Cortex of kidney (tissue), 1 donor: Measurements from ENCODE around the gene HNRNPR.

ENCODE experiments used
- DNase-seq: peaks from one replicate; lab custom pipeline; 2025; lab: John Stamatoyannopoulos, UW

Gene HNRNPR

DNA sequence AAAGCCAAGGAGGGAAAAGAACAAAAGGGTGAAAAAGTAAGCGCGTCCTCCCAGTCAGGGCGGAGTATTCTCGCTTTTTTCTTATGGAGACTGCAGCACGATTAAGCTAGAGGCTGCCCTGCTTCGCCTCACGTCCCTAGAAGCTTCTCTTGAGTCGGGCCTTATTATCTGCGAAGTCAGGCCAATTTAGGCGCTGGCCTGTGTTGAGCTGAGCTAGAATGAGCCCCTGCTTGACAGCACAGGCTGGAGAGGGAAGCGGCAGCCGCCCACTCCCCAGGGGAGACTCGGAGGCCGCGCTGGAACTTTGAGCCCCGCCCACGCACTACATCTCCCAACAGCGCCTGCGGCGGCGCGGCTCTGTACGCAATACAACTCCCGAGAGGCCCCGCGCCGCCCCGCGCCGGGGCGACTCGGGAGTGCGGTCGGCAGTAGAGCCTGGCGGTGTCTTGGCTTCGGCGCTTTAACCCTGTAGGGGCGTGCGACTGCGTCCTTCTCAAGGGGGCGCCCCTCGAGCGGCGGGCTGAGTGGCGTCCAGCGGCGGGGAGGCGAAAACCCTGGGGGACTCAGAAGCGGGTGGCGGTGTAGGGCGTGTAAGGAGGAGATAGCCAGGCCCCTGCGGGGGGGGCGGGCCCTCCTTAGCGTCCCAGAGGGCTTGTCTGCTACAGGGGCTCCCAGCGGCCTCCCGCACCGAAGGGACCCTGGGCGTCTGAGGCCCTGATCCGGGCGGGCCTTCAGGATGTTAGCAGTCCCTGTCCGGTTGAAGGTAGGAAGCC is 24.7 kb upstream of the HNRNPR start:
- DNase-seq: peak; percentile 22

DNA sequence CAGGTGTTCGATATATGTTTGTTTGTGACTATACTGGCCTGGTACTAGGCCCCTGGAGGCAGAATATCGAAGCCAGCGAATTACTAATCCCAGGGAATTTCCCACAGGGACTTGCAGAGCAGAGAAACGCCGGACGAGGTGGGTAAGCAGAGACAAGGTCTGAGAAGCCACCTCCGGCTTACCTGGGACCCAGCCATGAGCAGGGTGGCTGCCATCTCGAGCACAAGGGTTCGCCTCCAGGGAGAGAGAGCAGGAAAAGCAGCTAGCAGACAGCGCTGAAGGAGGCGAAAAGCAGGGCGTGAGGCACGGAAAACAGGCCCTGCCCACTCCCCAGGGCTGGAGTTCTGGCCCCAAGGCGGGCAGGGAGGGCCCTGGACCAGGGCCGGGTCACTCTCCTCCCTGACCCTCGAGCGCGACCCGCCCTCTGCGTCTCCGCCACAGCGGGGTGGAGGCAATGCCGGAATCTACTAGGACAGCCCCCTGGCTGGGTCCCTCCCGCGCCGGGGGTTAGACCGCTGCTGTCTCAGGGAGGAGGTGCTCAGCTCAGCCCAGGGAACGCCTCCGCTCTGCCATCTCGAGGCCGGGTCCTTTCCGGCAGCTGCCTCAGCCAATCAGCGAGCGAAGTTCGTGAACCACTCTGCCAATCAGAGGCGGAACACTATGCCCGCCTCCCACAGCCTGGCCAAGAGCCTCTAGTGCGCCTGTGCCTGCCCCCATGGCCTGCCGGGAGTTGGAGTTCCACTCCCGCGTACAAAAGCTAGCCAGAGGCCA is 23.9 kb upstream of the HNRNPR start:
- peak; percentile 95 for DNase-seq

DNA sequence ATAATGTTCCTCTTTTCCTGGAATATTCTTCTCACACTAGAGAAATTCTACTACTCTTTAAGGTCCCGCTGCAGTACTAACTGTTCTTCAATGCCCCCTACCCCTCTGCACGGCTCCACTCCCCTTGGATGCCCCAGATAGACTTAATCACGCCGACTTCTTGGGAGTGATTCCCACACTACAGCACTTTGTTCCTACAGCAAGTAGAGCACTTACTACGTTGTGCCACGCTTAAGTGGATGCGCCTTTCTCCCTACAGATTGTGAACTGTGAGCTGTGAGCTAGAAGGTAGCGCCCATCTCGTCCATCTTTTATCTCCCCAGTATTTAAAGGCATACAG is 23.3 kb upstream of the HNRNPR start:
- DNase-seq: no peak

DNA sequence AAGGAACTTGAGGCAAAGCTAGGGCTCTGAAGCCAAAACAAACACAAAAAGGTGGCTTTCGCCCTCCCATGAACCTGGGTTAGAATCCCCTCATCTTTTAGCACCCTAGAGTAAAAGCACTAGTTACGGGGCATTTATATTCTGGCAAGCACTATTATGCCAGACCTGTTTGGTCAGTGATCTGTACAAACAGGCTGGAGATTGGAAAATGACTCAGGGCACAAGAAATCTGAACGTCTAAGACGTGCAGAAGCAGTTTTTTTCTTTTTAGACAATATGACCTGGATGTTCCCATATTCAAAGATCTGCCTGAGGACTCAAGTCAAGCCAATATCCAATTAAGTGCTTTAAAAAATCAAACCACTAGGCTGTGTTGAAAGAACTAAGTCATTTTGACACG is 22.5 kb upstream of the HNRNPR start:
- DNase-seq: no peak

DNA sequence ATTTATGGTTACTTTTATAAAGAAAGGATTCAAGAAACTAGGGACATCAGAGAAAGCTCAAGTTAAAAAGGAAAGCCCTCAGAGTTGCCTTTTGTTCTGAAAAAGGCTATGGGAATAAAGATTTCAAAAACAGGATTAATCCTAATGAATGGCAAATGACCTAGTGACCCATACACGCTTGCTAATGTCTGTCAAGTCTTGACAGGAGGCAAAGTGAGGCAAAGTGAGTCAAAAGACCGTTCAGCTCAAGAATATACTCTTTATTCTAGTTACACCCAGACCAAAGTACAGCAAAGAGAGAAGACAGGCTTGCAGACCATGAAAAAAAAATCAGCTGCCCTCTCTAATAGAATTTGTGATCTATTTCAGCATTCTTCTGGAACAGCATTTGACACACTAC is 22.1 kb upstream of the HNRNPR start:
- no peak for DNase-seq

DNA sequence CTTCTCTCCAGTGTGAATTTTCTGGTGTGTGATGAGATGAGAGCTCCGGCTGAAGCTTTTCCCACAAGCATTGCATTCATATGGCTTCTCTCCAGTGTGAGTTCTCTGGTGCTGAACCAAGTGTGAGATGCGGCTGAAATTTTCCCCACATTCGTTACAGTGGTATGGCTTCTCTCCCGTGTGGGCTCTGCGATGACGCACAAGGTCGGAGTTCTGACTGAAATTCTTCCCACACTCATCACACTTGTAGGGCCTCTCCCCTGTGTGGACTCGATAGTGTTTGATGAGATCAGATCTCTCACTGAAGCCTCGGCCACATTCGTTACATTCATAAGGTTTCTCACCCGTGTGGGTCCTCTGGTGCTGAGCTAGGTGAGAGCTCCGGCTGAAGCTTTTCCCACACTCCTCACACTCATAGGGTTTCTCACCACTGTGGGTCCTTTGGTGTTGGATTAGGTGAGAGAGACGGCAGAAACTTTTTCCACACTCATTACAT is 18.2 kb upstream of the HNRNPR start:
- DNase-seq: no peak

DNA sequence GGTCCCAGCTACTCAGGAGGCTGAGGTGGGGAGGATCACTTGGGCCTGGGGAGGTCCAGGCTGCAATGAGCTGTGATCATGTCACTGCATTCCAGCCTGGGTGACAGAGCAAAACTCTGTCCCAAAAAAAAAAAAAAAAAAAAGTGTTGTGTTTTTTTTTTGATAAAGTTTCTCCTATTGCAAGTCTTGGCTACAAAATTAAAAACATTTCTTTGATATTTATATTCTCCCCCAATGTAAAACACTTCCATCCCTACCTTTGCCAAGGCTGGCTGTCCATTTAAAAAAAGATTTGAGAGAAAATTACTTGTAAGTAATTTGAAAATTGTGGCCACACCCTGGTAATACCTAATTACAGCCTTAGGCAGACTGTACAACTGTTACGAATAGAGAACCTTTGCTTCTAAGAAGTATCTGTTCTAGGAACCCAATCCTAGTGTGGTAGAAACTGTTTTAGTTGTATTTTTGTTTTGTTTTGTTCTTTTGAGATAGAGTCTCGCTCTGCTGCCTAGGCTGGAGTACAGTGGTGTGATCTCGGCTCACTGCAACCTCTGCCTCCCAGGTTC is 14.3 kb upstream of the HNRNPR start:
- no peak for DNase-seq

DNA sequence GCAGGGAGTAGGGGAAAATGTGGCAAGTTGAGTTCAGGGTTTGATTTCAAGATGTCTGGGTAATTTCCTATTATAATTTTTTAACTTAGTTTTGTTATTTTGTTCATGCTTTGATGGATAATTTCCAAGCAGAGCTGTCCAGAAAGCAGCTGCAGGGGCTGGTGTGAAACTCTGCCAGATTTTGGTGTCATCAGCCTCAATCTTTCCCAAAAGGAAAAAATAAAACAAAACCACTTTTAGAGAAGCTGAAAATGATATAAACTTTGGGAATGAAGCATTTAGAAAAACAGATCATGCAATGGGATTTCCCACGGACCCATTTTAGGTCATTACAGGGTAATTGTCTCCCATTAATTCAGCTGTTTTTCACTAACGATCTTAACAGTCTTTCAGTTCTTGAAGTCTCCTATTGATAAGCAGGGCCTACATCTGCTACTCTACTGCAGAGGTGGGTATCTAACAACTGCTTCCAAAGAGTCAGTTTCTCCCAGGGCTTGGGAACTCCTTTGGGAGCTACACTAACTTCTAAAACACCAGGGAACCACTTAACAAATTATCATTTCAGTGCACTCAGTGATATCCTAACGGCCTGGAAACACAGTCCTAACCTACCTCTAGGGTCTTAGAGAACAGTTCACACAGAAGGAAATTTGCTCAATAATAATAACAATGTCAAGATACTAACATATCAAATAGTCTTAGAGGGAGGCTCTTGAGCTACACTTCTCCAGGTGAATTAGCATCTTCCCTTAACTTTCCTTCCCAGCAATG is 13.2 kb upstream of the HNRNPR start:
- no peak for DNase-seq

DNA sequence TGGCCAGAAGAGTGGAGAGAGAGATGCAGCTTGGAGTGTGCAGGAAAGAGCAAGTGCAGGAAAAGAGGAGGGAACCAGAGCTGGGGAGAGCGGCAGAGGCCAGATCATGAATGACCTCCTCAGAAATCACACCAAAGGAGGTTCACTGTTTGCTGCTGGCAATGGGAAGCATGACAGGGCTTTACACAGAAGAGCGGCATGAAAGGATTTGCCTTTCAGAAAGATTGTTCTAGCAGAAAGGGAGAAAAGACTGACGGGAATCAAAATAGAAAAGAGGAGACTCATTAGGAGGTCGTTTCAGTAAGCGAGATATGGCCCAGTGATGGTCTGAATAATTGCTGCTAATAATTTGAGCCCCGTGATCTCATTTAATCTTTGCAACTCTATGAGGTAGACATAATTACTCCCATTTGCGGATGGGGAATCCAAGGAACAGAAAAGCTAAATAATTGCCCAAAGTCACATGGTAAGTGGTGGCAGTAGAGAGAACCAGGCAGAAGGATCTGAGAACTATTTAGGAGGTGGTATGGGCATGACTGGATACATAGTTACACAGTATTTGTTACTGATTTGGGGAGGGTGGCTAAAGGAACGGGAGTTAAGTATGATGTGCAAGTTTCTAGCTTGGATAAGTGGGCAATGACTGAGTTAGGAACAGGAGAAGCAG is 12.5 kb upstream of the HNRNPR start:
- DNase-seq: no peak

DNA sequence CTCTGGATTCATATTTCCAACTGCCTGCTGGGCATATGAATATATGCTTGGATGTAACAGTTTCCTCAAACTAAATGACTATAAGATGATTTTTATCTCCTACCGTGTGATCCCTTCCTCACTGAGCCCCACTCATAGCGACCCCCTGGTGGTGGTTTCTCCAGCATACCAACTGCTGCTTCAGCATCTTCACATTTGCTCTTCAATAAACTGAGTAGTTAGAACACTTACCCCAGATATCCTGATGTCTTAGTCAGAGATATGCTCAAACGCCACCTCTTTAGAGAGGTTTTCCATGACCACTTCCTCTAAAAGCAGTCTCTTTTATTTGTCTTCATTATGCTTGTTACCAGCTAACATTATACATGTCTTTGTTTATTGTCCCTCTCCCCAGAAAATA is 10.2 kb upstream of the HNRNPR start:
- DNase-seq: no peak

DNA sequence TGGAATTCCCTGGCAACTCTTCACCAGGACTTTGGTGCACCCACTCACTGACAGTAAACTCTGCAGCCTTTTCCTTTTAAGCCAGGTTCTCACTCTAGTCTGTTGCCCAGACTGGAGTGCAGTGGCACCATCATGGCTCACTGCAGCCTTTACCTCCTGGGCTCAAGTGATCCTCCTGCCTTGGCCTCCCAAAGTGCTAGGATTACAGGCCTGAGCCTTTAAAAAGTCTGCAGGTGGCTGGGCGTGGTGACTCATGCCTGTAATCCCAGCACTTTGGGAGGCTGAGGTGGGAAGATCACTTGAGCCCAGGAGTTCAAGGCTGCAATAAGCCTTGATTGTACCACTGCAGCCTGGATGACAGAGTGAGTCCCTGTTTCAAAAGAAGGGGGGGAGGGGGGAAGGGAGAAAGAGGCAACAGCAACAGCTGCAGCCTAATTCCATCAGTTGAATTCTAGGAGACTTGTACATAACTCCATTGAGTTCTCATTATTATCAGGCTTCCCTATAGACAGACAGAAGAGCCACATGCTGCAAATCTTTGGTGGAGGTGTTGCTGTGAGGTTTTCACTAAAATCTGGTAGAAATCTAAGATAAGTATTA is 8.1 kb upstream of the HNRNPR start:
- DNase-seq: no peak

DNA sequence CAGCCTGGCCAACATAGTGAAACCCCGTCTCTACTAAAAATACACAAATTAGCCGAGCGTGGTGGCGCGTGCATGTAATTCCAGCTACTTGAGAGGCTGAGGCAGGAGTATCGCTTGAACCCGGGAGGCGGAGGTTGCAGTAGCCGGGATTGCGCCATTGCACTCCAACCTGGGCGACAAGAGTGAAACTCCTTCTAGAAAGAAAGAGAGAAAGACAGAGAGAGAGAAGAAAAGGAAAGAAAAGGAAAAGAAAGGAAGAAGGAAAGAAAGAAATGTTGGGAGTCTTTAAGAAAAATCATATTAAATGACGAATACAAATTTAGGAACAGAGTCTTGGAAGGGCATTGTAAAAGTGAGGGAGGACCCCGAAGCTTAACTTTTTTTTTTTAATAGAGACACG is 1.8 kb upstream of the HNRNPR start:
- DNase-seq: no peak

DNA sequence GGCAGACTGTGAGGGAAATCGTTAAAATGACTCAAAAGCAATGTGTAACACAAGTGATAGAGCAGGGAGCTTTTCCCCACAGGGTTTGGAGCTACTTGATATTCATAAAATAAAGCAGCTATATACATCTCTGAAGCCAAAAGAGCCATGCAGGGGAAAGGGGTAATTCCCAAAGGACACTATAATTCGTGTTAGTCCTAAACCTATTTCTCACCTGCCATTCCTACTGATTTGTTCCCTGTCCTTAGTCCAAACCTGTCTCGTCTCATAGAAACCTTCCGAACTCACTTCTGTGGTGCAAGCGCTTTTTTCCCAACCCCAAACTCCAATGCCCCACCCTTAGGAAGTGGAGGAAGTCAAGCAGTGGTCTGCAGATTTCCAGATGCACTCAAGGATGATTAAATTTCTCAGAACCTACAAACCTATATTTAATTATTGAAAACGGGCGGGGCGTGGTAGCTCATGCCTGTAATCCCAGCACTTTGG is 946 bp upstream of the HNRNPR start:
- no peak for DNase-seq

DNA sequence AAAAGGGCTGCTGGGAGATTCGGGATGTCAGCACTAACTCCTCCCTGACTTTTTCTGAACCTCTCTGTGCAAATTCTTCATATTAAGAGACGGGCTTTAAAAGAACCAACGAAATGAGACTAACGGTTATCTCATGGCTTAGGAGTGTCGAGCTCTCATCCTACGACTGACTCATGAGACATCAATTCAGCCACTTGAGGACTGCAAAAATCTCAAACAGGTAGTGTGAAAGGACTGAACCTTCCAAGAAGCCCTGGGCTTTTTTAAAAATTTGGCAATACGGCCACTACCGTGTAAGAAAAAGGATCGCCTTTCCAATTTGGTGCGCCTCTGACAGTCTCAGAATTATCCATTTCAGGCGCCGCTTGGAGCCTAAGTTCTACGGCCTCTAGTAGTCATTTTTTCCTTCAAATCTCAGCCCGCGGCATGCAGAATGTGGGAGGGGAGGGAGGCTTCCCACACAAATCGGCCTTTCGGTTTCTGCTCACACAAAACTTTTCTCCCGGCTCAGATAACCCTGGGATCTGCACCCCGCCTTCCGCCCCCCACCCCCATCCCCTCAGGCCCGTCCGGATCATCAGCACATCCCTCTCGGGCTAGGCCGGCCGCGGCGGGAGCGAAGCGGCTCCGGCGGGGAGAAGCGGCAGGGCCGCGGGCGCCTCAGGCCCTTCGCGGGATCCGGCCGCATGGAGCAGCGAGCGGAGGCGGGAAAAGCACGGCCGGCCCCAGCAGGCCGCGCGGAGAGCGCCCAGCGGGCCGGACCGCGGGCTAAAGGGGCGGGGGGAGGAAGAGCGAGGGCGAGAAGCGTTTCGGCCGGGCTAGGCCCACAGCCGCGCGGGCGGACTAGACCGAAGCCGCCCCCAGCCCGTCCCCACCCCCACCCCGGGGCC is 618 bp downstream of the HNRNPR start:
- no peak for DNase-seq

DNA sequence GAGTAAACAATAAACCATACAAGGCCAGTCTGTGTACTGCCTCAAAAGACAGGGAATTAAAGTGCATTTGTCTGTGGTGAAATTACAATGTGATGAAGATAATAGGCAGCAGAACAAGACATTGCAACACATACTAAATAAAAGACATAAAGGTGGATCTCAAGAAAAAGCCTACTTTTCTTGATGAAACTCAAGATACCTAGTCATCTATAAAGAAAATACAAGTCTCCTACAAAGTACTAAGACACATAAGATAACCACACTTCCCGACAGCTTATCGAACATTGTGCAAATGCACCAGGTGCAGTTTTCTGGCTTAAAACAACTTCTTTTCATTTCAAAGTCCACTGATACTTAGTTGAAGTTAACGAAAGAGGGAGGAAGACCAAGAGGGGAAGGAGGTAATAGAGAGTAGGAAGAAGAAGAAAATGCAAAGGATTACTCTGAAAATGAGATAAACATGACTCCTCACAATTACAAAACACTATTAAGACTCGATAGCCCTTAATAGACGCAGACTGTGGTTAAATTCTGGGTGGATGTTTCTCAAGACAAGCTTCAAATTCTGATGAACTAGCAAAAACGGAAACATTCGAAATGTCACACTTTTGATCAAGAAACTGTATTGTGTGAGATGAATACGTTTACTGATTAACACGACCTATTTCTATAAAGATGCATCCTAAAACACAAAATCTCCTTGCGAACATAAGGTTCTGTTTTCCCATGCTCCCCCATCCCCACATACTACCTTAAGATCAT is 2.0 kb downstream of the HNRNPR start:
- no peak for DNase-seq

DNA sequence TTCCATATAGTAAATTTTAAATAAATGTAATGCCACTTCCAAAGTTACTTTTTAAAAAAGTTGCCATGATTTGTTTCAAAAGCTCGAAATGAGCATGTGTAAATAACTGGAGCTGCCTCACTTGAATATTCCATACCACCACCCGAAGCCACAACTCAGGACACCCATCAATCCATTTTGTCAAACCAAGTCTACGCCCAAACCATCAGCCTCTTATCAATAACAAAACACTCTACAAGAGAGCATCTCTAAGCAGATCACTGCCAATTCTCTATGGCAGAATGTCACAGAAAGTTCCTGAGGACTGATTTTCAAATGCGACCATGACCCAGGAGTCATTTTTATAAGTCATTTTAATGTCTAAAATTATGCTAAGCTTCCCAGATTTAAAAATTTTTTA is 4.5 kb downstream of the HNRNPR start:
- DNase-seq: no peak

DNA sequence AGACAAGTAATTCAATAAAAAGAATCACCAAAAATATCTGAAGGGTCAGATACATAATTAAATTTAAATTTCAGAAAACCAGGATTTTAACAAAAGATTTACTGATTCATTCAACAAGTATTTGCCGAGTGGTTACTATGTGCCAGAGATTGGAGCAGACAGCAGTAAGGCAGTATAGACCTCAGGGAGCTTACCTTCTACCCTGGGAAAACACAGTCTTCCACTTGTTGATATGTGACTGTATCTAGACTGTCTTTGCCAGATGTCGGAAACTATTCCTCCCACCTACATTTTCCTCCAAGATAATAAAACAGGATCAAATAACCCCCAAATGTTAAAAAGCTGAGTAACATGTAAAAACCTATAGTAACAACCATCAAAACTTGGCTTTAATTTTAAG is 6.2 kb downstream of the HNRNPR start:
- DNase-seq: no peak

DNA sequence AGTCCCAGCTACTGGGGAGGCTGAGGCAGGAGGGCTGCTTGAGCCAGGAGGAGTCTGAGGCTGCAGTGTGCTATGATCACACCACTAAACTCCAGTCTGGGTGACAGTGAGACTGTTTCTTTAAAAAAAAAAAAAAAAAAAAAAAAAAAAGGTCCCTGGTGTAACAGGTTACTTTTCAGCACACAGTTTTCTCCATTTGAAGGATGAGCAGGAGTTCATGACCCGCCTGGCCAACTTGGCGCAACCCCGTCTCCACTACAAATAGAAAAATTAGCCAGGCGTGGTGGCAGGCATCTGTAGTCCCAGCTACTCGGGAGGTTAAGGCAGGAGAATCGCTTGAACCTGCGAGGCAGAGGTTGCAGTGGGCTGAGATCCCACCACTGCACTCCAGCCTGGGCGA is 12.4 kb downstream of the HNRNPR start:
- DNase-seq: no peak

DNA sequence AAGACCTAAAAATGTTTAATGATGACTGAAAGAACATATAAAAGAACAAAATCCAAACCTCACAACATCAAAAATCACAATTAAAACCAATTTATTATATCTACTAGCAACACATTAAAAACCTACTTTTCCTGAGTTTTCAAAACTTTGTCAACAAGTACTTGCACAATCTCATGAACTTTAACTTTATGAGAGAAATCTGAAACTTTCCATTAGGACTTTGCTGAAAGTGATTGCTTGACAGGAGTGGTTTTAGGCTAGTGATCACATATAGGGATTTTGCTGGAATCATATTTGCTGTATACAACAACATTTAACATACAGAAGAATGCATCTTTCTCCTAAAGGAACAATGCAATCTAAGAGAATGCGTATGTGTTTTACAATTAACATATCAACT is 13.2 kb downstream of the HNRNPR start:
- no peak for DNase-seq

DNA sequence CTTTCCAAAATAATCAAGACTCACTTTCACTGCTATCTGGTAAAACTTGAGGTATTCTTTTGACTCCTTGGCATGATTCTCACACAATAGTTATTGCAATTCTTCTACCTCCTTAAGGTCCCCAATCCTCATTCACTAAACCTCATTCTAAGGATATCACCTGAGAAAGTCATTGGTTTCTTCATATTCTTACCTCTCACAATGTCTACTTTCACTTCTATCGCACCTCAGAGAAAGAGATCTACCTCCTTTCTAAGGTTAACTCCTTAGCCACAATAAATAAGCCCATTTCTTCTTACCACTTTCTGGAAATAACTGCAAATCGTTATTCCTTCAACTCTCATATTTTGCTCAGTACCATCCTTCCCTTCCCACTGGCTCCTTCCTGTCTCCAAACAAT is 18.7 kb downstream of the HNRNPR start:
- DNase-seq: no peak
